H1 (cell line): Measurements from ENCODE around the gene IFITM2.

ENCODE experiments used
- CTCF ChIP-seq, 3 experiments: IDR thresholded peaks; 1 replicate in 2 of 3; 2 replicates in 1 of 3; pipeline versions ENCODE4 v1.5.1 to v1.6.1; 2011; ENCODE audit warnings: low read length in 3 of 3, mild to moderate bottlenecking in 3 of 3, inconsistent platforms in 2 of 3, low read depth in 1 of 3, moderate library complexity in 1 of 3; ENCODE audit not compliant: insufficient read depth in 1 of 3; ENCODE audit errors: control extremely low read depth in 1 of 3
- MAX ChIP-seq: IDR thresholded peaks from 2 replicates; pipeline ENCODE4 v1.6.1; 2012; ENCODE audit warnings: inconsistent platforms
- SIX5 ChIP-seq: IDR thresholded peaks from 2 replicates; pipeline ENCODE4 v1.6.1; 2011; ENCODE audit warnings: mild to moderate bottlenecking, low read depth, low read length
- ZNF274 ChIP-seq: IDR thresholded peaks from 2 replicates; pipeline ENCODE4 v1.7.0; 2012; ENCODE audit warnings: low read length, borderline replicate concordance; ENCODE audit errors: extremely low read depth

GRCh38 chr11:293271-293851, 14.3 kb upstream of the IFITM2 start:
- TF ChIP-seq CTCF (IDR thresholded peaks at IDR 0.05; ENCODE audit: control extremely low read depth in 1 of 3, insufficient read depth in 1 of 3, low read depth in 1 of 3, low read length in 3 of 3) (no peak), MAX (no peak), SIX5 (no peak), ZNF274 (no peak)
